Measurements from ENCODE around the gene XAB2.

GRCh38 chr19:7619671-7620441 is 9.5 kb downstream of the XAB2 start:
- TF ChIP-seq CTCF (IDR thresholded peaks at IDR 0.05; ENCODE audit: low read depth, low read length) (no peak), POLR2A (IDR thresholded peaks at IDR 0.05; ENCODE audit: extremely low read depth, insufficient read length) (no peak), MAX (IDR thresholded peaks at IDR 0.05; ENCODE audit: low read depth, low read length) (no peak), MYC (IDR thresholded peaks at IDR 0.05; ENCODE audit: low read depth, low read length) (no peak)
